IPS DF 19.7 (cell line): ENCODE results near the gene REV3L.

Source experiments
- DNase-seq: peaks from one replicate; pipeline ENCODE4 v3.0.0-alpha.2; 2013; ENCODE audit warnings: low read depth, low spot score

The REV3L gene

GRCh38 chr6:111427341-111428116 lies 55.5 kb downstream of the REV3L start:
- no peak for DNase-seq

- DNase-seq: no peak
Measured at GRCh38 chr6:111423960-111424846, 58.8 kb downstream of the REV3L start.

GRCh38 chr6:111423055-111423633 lies 59.9 kb downstream of the REV3L start:
- no peak for DNase-seq

GRCh38 chr6:111418971-111419693 lies 63.9 kb downstream of the REV3L start:
- no peak for DNase-seq

- no peak for DNase-seq
Measured at GRCh38 chr6:111417946-111418345, 65.1 kb downstream of the REV3L start.

- DNase-seq: no peak
Measured at GRCh38 chr6:111417181-111417585, 65.8 kb downstream of the REV3L start.

- DNase-seq: no peak
Measured at GRCh38 chr6:111416529-111416928, 66.5 kb downstream of the REV3L start.

GRCh38 chr6:111414373-111414772 lies 68.6 kb downstream of the REV3L start:
- DNase-seq: no peak

GRCh38 chr6:111411978-111412566 lies 70.9 kb downstream of the REV3L start:
- DNase-seq: no peak

- no peak for DNase-seq
Measured at GRCh38 chr6:111411046-111411445, 72.0 kb downstream of the REV3L start.

GRCh38 chr6:111410371-111410770 lies 72.6 kb downstream of the REV3L start:
- DNase-seq: no peak

GRCh38 chr6:111409430-111409829 lies 73.6 kb downstream of the REV3L start:
- no peak for DNase-seq

GRCh38 chr6:111407686-111408085 lies 75.3 kb downstream of the REV3L start:
- DNase-seq: no peak

- no peak for DNase-seq
Measured at GRCh38 chr6:111406200-111406721, 76.8 kb downstream of the REV3L start.

GRCh38 chr6:111403388-111403787 lies 79.6 kb downstream of the REV3L start:
- DNase-seq: no peak

- no peak for DNase-seq
Measured at GRCh38 chr6:111399626-111400025, 83.4 kb downstream of the REV3L start.

- DNase-seq: no peak
Measured at GRCh38 chr6:111388681-111389080, 94.3 kb downstream of the REV3L start.

- no peak for DNase-seq
Measured at GRCh38 chr6:111382476-111383294, 100.3 kb downstream of the REV3L start.

- DNase-seq: no peak
Measured at GRCh38 chr6:111381728-111382127, 101.3 kb downstream of the REV3L start.

GRCh38 chr6:111381123-111381522 lies 101.9 kb downstream of the REV3L start:
- no peak for DNase-seq
